OCI-LY7 (cell line): Measurements from ENCODE around the gene STIM1. TPM values are rescaled to one million over a fixed set of nuclear protein-coding genes. Genes with fewer than 3 reads are reported as not detected.

Experiments
- BruUV-seq: library from RNA; stranded (reverse); fragments of 400-500 nt; replicated peaks from 2 replicates; lab custom pipeline; 2021; lab: Mats Ljungman, UMichigan
- CTCF ChIA-PET: fragments of 300-600 bp; sonication (Branson Sonifier 250); formaldehyde crosslinking; loops from one replicate; lab custom pipeline; 2022; ENCODE audit warnings: antibody characterized with exemption; ENCODE audit not compliant: unreplicated experiment; lab: Charles Lee
- POLR2A ChIA-PET: fragments of 300-600 bp; sonication (Branson Sonifier 250); formaldehyde crosslinking; loops from one replicate; lab custom pipeline; 2022; ENCODE audit warnings: antibody characterized with exemption; lab: Charles Lee
- DNase-seq: peaks from one replicate; pipeline ENCODE4 v3.0.0-alpha.2; 2015; ENCODE audit warnings: low spot score
- H2AFZ ChIP-seq: fragments of 200-600 bp; sonication (generic), shearing (Covaris generic); 2 replicates; pipeline ENCODE4 v1.6.1; 2014; ENCODE audit warnings: mild to moderate bottlenecking, antibody characterized with exemption, low read length, moderate library complexity
- H3K27ac ChIP-seq: fragments of 200-600 bp; sonication (generic); 2 replicates; pipeline ENCODE4 v1.5.1; 2014; ENCODE audit warnings: mixed run types, low read depth, mild to moderate bottlenecking, moderate library complexity, low read length, inconsistent platforms; ENCODE audit not compliant: poor library complexity, severe bottlenecking
- H3K36me3 ChIP-seq: fragments of 200-600 bp; sonication (generic); 2 replicates; pipeline ENCODE4 v1.6.1; 2014; ENCODE audit warnings: mild to moderate bottlenecking, antibody characterized with exemption, low read length, moderate library complexity, mixed read lengths; ENCODE audit not compliant: insufficient read depth
- H3K4me1 ChIP-seq: fragments of 200-600 bp; sonication (generic); 2 replicates; pipeline ENCODE4 v1.5.1; 2014; ENCODE audit warnings: mild to moderate bottlenecking, low read length; ENCODE audit not compliant: insufficient read depth, poor library complexity, severe bottlenecking
- H3K4me2 ChIP-seq: fragments of 200-600 bp; sonication (generic); 2 replicates; pipeline ENCODE4 v1.6.1; 2014; ENCODE audit warnings: mild to moderate bottlenecking, low read length
- H3K4me3 ChIP-seq: fragments of 200-600 bp; sonication (generic); 2 replicates; pipeline ENCODE4 v1.5.1; 2014; ENCODE audit warnings: mild to moderate bottlenecking, low read depth, low read length; ENCODE audit not compliant: poor library complexity, severe bottlenecking
- H3K79me2 ChIP-seq: fragments of 200-600 bp; sonication (generic); 2 replicates; pipeline ENCODE4 v1.6.1; 2016; ENCODE audit warnings: low read depth, mild to moderate bottlenecking, low read length, moderate library complexity, mixed read lengths; ENCODE audit not compliant: insufficient read depth
- H3K9me2 ChIP-seq: fragments of 200-600 bp; sonication (generic); 2 replicates; pipeline ENCODE4 v1.6.1; 2016; ENCODE audit warnings: mild to moderate bottlenecking, low read length, mixed read lengths; ENCODE audit not compliant: insufficient read depth
- H3K9me3 ChIP-seq: fragments of 200-600 bp; sonication (generic); 2 replicates; pipeline ENCODE4 v1.6.1; 2014; ENCODE audit warnings: mild to moderate bottlenecking, mixed run types, low read length, mixed read lengths
- H4K20me1 ChIP-seq: fragments of 200-600 bp; sonication (generic); 2 replicates; pipeline ENCODE4 v1.6.1; 2014; ENCODE audit warnings: mild to moderate bottlenecking, antibody characterized with exemption, low read length, moderate library complexity, mixed read lengths; ENCODE audit not compliant: insufficient read depth
- CTCF ChIP-seq: fragments of 200-600 bp; sonication (generic); conservative IDR thresholded peaks from 2 replicates; pipeline ENCODE4 v1.5.1; 2014; ENCODE audit warnings: mild to moderate bottlenecking, antibody characterized with exemption, low read length, moderate library complexity, mixed read lengths
- EZH2phosphoT487 ChIP-seq: fragments of 200-600 bp; sonication (generic); IDR thresholded peaks from 2 replicates; pipeline ENCODE4 v1.6.1; 2018; ENCODE audit warnings: low read depth, borderline replicate concordance, mild to moderate bottlenecking, mixed run types, antibody characterized with exemption, low read length, moderate library complexity, mixed read lengths
- intact Hi-C: fragments of 100-400 bp; cut with micrococcal nuclease; formaldehyde crosslinking; loops from one replicate; pipeline ENCODE4 v1.10.0; 2022; ENCODE audit not compliant: unreplicated experiment
- total RNA-seq, 2 experiments: library from RNA; depleted of rRNA in 1 of 2; stranded (reverse); fragments of >200 nt in 1 of 2; shearing (Covaris generic) in 1 of 2; gene quantifications; 2 replicates each; pipeline ENCODE4 v1.2.3, GENCODE V29; 2014 to 2022

The STIM1 gene
- total RNA-seq, 2 experiments from 2014 or later: 21.0 to 49.1 TPM

GRCh38 chr11:4076774-4077173 is 221.3 kb downstream of the STIM1 start:
- Histone ChIP-seq H3K4me2 (no peak overlapping the region), H3K27ac (no peak overlapping the region), H3K9me2 (no peaks in the 10 kb centered on the region), H4K20me1 (no peaks in the 10 kb centered on the region), H3K79me2 (no peaks in the 10 kb centered on the region), H3K36me3 (peaks cover 5% of the 10 kb centered on the region; the same call in 1 of the 2 replicates), H3K4me1 (peaks cover 4% of the 10 kb centered on the region), H3K4me3 (no peak overlapping the region), H2AFZ (no peak overlapping the region), H3K9me3 (no peaks in the 10 kb centered on the region)
- no TSS peak for BruUV-seq
- TF ChIP-seq EZH2phosphoT487: no peak
- no peak for TF ChIP-seq CTCF
- no peak for DNase-seq
- POLR2A ChIA-PET: interaction anchor here (1.1 kb wide), 1 partner anchor 9 kb away, joined by 4 read pairs; no protein-coding TSS in a partner anchor
- CTCF ChIA-PET: no interaction called here
- intact Hi-C loops: loop anchor here (10.0 kb wide), 1 partner anchor 152 kb away; no protein-coding TSS in a partner anchor

- intact Hi-C loops: no loop called here
- BruUV-seq: no TSS peak
- Histone ChIP-seq H3K9me2 (no peaks in the 10 kb centered on the region), H3K79me2 (no peaks in the 10 kb centered on the region), H3K9me3 (no peaks in the 10 kb centered on the region), H3K4me2 (no peak overlapping the region), H3K4me1 (no peaks in the 10 kb centered on the region), H3K36me3 (peaks cover 15% of the 10 kb centered on the region; the same call in 1 of the 2 replicates), H2AFZ (no peak overlapping the region), H3K27ac (no peak overlapping the region), H3K4me3 (no peak overlapping the region), H4K20me1 (no peaks in the 10 kb centered on the region)
- no peak for DNase-seq
- TF ChIP-seq EZH2phosphoT487 (no peak), CTCF (no peak)
- POLR2A ChIA-PET: no interaction called here
- CTCF ChIA-PET: no interaction called here
These were observed 227.7 kb downstream of the STIM1 start for GRCh38 chr11:4083198-4083597.

- BruUV-seq: no TSS peak
These were observed 229.1 kb downstream of the STIM1 start for GRCh38 chr11:4084406-4085125.

More at GRCh38 chr11:4084406-4085125, 229.1 kb downstream of the STIM1 start:
- H3K36me3 ChIP-seq: peaks cover 15% of the 10 kb centered on the region; the same call in 1 of the 2 replicates
- H4K20me1 ChIP-seq: no peaks in the 10 kb centered on the region
- H3K4me3 ChIP-seq: no peak overlapping the region
- no peak for DNase-seq
- H3K4me2 ChIP-seq: no peak overlapping the region
- no peak for TF ChIP-seq CTCF
- TF ChIP-seq EZH2phosphoT487: no peak
- H2AFZ ChIP-seq: no peak overlapping the region
- no peaks in the 10 kb centered on the region for H3K4me1 ChIP-seq
- no peaks in the 10 kb centered on the region for H3K79me2 ChIP-seq
- no peaks in the 10 kb centered on the region for H3K9me3 ChIP-seq
- intact Hi-C loops: no loop called here
- H3K9me2 ChIP-seq: no peaks in the 10 kb centered on the region
- ChIA-PET CTCF (no interaction called here), POLR2A (interaction anchor here (0.6 to 1.9 kb wide), 3 partner anchors 10 to 384 kb away, joined by 3 to 6 read pairs (median 3); no protein-coding TSS in a partner anchor)
- H3K27ac ChIP-seq: no peak overlapping the region
